IMR-90 (cell line): ENCODE results near the gene PLCXD1. TPM values are rescaled to one million over a fixed set of nuclear protein-coding genes. Genes with fewer than 3 reads are reported as not detected.

ENCODE experiments used
- ATAC-seq: fragments of 200-7000 bp; cut with Tn5 transposase; 2 replicates; pipeline ENCODE4 v1.9.1; 2020; ENCODE audit warnings: low read depth, mild to moderate bottlenecking, moderate library complexity
- BruUV-seq: library from RNA; stranded (reverse); fragments of 400-500 nt; replicated peaks from 2 replicates; lab custom pipeline; 2021; lab: Mats Ljungman, UMichigan
- CTCF ChIA-PET: fragments of 300-600 bp; formaldehyde crosslinking; extraction: SDS; loops from one replicate; lab custom pipeline; 2021; ENCODE audit warnings: antibody characterized with exemption; lab: Yijun Ruan, JAX
- POLR2A ChIA-PET: fragments of 300-600 bp; sonication (Branson Sonifier 250); formaldehyde crosslinking; loops from one replicate; lab custom pipeline; 2022; ENCODE audit warnings: antibody characterized with exemption; ENCODE audit not compliant: unreplicated experiment; lab: Charles Lee
- DNase-seq: peaks from one replicate; pipeline ENCODE4 v3.0.0; 2013
- H2AFZ ChIP-seq: replicated peaks from 2 replicates; pipeline ENCODE3; 2013; ENCODE audit warnings: low read length, mild to moderate bottlenecking; ENCODE audit not compliant: poor library complexity
- H2AK5ac ChIP-seq: 2 replicates; pipeline ENCODE4 v1.6.1; 2013; ENCODE audit warnings: low read depth, low read length, inconsistent platforms
- H2AK9ac ChIP-seq: replicated peaks from 2 replicates; pipeline ENCODE3; 2013; ENCODE audit warnings: mild to moderate bottlenecking, low read depth, low read length, moderate library complexity; ENCODE audit not compliant: poor library complexity
- H2BK120ac ChIP-seq: 2 replicates; pipeline ENCODE4 v1.6.1; 2013; ENCODE audit warnings: low read depth, low read length, inconsistent platforms
- H2BK15ac ChIP-seq: 3 replicates; pipeline ENCODE4 v1.6.1; 2013; ENCODE audit warnings: low read depth, low read length, inconsistent platforms
- H2BK20ac ChIP-seq: 2 replicates; pipeline ENCODE4 v1.6.1; 2013; ENCODE audit warnings: low read depth, mild to moderate bottlenecking, inconsistent platforms, low read length, moderate library complexity
- H2BK5ac ChIP-seq: 2 replicates; pipeline ENCODE4 v1.6.1; 2013; ENCODE audit warnings: mild to moderate bottlenecking, low read depth, low read length, inconsistent platforms; ENCODE audit not compliant: poor library complexity, severe bottlenecking
- H3K14ac ChIP-seq: replicated peaks from 2 replicates; pipeline ENCODE4 v1.6.1; 2013; ENCODE audit warnings: low read depth, low read length, inconsistent platforms
- H3K18ac ChIP-seq: 2 replicates; pipeline ENCODE4 v1.6.1; 2013; ENCODE audit warnings: low read depth, low read length, control low read depth
- H3K23ac ChIP-seq: 2 replicates; pipeline ENCODE4 v1.6.1; 2013; ENCODE audit warnings: low read depth, low read length, inconsistent platforms
- H3K27ac ChIP-seq: 2 replicates; pipeline ENCODE4 v1.5.1; 2013; ENCODE audit warnings: mild to moderate bottlenecking, control low read depth, low read length; ENCODE audit not compliant: insufficient read depth
- H3K27me3 ChIP-seq: 2 replicates; pipeline ENCODE4 v1.6.1; 2013; ENCODE audit warnings: low read length; ENCODE audit not compliant: control insufficient read depth, insufficient read depth
- H3K36me3 ChIP-seq: 2 replicates; pipeline ENCODE4 v1.6.1; 2013; ENCODE audit warnings: low read length, mixed read lengths; ENCODE audit not compliant: control insufficient read depth, insufficient read depth
- H3K4ac ChIP-seq: 2 replicates; pipeline ENCODE4 v1.6.1; 2013; ENCODE audit warnings: low read depth, low read length, inconsistent platforms
- H3K4me1 ChIP-seq: 2 replicates; pipeline ENCODE4 v1.6.1; 2013; ENCODE audit warnings: low read length, mixed read lengths; ENCODE audit not compliant: control insufficient read depth, insufficient read depth
- H3K4me2 ChIP-seq: 2 replicates; pipeline ENCODE4 v1.6.1; 2013; ENCODE audit warnings: low read depth, mild to moderate bottlenecking, control low read depth, low read length, moderate library complexity
- H3K4me3 ChIP-seq: 2 replicates; pipeline ENCODE4 v1.5.1; 2013; ENCODE audit warnings: low read depth, mild to moderate bottlenecking, control low read depth, low read length, moderate library complexity; ENCODE audit not compliant: insufficient read depth
- H3K56ac ChIP-seq: 2 replicates; pipeline ENCODE4 v1.6.1; 2013; ENCODE audit warnings: low read length, inconsistent platforms; ENCODE audit not compliant: insufficient read depth; ENCODE audit errors: extremely low read depth
- H3K79me1 ChIP-seq, 2 experiments: 2 replicates each; pipeline ENCODE4 v1.6.1; 2013; ENCODE audit warnings: low read length in 2 of 2, inconsistent platforms in 1 of 2, low read depth in 1 of 2
- H3K9ac ChIP-seq: 2 replicates; pipeline ENCODE4 v1.6.1; 2013; ENCODE audit warnings: low read depth, low read length, control low read depth
- H3K9me1 ChIP-seq: 2 replicates; pipeline ENCODE4 v1.6.1; 2013; ENCODE audit warnings: low read length, inconsistent platforms; ENCODE audit not compliant: insufficient read depth
- H3K9me3 ChIP-seq: 2 replicates; pipeline ENCODE4 v1.6.1; 2013; ENCODE audit warnings: low read length; ENCODE audit not compliant: control insufficient read depth, insufficient read depth
- H4K20me1 ChIP-seq: 2 replicates; pipeline ENCODE4 v1.6.1; 2013; ENCODE audit warnings: low read length, inconsistent platforms; ENCODE audit not compliant: insufficient read depth
- H4K5ac ChIP-seq: 2 replicates; pipeline ENCODE4 v1.6.1; 2013; ENCODE audit warnings: mild to moderate bottlenecking, low read depth, low read length, control low read depth
- H4K8ac ChIP-seq, 2 experiments: 2 replicates each; pipeline ENCODE4 v1.6.1; 2013; ENCODE audit warnings: low read depth in 2 of 2, low read length in 2 of 2, control low read depth in 1 of 2, inconsistent platforms in 1 of 2
- H4K91ac ChIP-seq: 2 replicates; pipeline ENCODE4 v1.6.1; 2013; ENCODE audit warnings: low read depth, low read length, inconsistent platforms; ENCODE audit not compliant: insufficient read depth
- BHLHE40 ChIP-seq: fragments of 150-350 bp; IDR thresholded peaks from 2 replicates; pipeline ENCODE4 v1.6.1; 2016; ENCODE audit warnings: mild to moderate bottlenecking, low read depth, low read length
- CEBPB ChIP-seq: IDR thresholded peaks from 2 replicates; pipeline ENCODE4 v1.6.1; 2012; ENCODE audit warnings: low read depth, low read length, improper control_type of control experiment
- FOS ChIP-seq: fragments of 150-350 bp; IDR thresholded peaks from 2 replicates; pipeline ENCODE4 v1.6.1; 2016; ENCODE audit warnings: low read depth, low read length
- MAZ ChIP-seq: IDR thresholded peaks from 2 replicates; pipeline ENCODE4 v1.6.1; 2012; ENCODE audit warnings: low read depth, mild to moderate bottlenecking, low read length, improper control_type of control experiment, moderate library complexity, borderline replicate concordance
- MXI1 ChIP-seq: IDR thresholded peaks from 2 replicates; pipeline ENCODE4 v1.6.1; 2012; ENCODE audit warnings: low read depth, mild to moderate bottlenecking, low read length, moderate library complexity, borderline replicate concordance
- NFE2L2 ChIP-seq: fragments of 150-350 bp; IDR thresholded peaks from 2 replicates; pipeline ENCODE4 v1.6.1; 2016; ENCODE audit warnings: low read depth, mild to moderate bottlenecking, low read length
- RAD21 ChIP-seq: IDR thresholded peaks from 2 replicates; pipeline ENCODE4 v1.6.1; 2012; ENCODE audit warnings: low read length, improper control_type of control experiment
- RCOR1 ChIP-seq: IDR thresholded peaks from 2 replicates; pipeline ENCODE4 v1.6.1; 2012; ENCODE audit warnings: mild to moderate bottlenecking, low read length, improper control_type of control experiment; ENCODE audit not compliant: insufficient replicate concordance
- SMC3 ChIP-seq: fragments of 150-350 bp; IDR thresholded peaks from 2 replicates; pipeline ENCODE4 v1.6.1; 2016; ENCODE audit warnings: low read depth, mild to moderate bottlenecking, antibody characterized with exemption, low read length, moderate library complexity
- WGBS, 2 experiments: methylation state at CpG; one replicate each; pipeline versions ENCODE4 v1.1.5 to v1.1.7; 2013; ENCODE audit warnings: missing lambda C conversion rate in 2 of 2; ENCODE audit not compliant: insufficient read length in 1 of 2; ENCODE audit errors: extremely low coverage in 2 of 2; 5-methylcytosine and 5-hydroxymethylcytosine counted together
- dilution Hi-C: fragments of 300-500 bp; cut with HindIII; formaldehyde crosslinking; loops from one replicate; pipeline ENCODE4 v1.14.3; 2018; ENCODE audit warnings: low sequenced_read_pairs; ENCODE audit not compliant: unreplicated experiment
- in situ Hi-C: fragments of 300-500 bp; cut with MboI; formaldehyde crosslinking; loops from 3 replicates; pipeline ENCODE4 v1.14.3; 2019; ENCODE audit warnings: low sequenced_read_pairs, inconsistent platforms, mixed read lengths
- intact Hi-C: fragments of 100-400 bp; cut with micrococcal nuclease; formaldehyde crosslinking; loops from 2 replicates; pipeline ENCODE4 v1.10.0; 2022
- polyA plus RNA-seq, 3 experiments: library from polyadenylated mRNA; depleted of rRNA; stranded (reverse); fragments of >200 nt; gene quantifications; 2 replicates each; pipeline ENCODE4 v1.2.3, GENCODE V29; 2012; ENCODE audit warnings: low replicate concordance in 1 of 3
- total RNA-seq: library from RNA; depleted of rRNA; stranded (reverse); fragments of >200 nt; gene quantifications from 2 replicates; pipeline ENCODE4 v1.2.3, GENCODE V29; 2012
- TF ChIP-seq, protein P1 (sequence below): fragments of 150-350 bp; IDR thresholded peaks from 2 replicates; pipeline ENCODE4 v1.6.1; 2016; ENCODE audit warnings: low read depth, mild to moderate bottlenecking, low read length, moderate library complexity, borderline replicate concordance
- TF ChIP-seq, protein P2 (sequence below): conservative IDR thresholded peaks from 2 replicates; pipeline ENCODE4 v1.5.1; 2012; ENCODE audit warnings: mild to moderate bottlenecking, low read depth, low read length, improper control_type of control experiment

The PLCXD1 gene
- total and polyA plus RNA-seq, 2 of the 4 experiments (the other 2 are of a cell fraction): 16.7 to 17.7 TPM

DNA sequence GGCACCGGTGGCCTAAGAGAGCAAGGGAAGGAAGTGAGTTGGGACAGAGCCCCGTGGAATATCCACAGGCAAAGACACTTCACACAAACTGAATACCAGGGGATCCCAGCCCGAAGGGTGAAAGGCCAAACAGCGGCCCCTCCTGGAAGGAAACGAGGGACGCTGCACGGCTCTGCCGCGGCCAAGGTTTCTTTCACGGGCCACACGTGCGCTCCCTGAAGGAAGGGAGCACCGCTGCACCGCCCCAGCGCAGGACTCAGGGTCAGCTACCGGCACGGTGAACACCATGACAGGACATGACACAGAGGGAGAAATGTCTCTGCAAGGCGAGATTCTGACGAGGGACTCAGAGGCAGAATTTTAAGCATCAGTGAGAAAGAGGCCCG, 69.0 kb downstream of the PLCXD1 start:
- no peak overlapping the region for H4K91ac ChIP-seq
- H3K4me1 ChIP-seq: no peaks in the 10 kb centered on the region; the same call in 1 of the 2 replicates
- H2AFZ ChIP-seq: no peak overlapping the region
- no peaks in the 10 kb centered on the region for H3K27me3 ChIP-seq
- H3K4me2 ChIP-seq: no peak overlapping the region
- H3K23ac ChIP-seq: no peak overlapping the region
- WGBS, 2 experiments: 83% methylated on average over 13 of the region's 20 CpGs; no CpG with 5 or more reads in 1 of the 2 experiments
- H3K9ac ChIP-seq: no peak overlapping the region
- H3K36me3 ChIP-seq: peaks cover 9% of the 10 kb centered on the region
- H4K20me1 ChIP-seq: no peaks in the 10 kb centered on the region
- no peak overlapping the region for H3K56ac ChIP-seq
- H3K9me3 ChIP-seq: no peaks in the 10 kb centered on the region; the same call in 1 of the 2 replicates
- no peak overlapping the region for H2BK15ac ChIP-seq
- no peak for TF ChIP-seq SMC3
- no peak for TF ChIP-seq NFE2L2
- TF ChIP-seq FOS: no peak
- TF ChIP-seq, protein P1, sequence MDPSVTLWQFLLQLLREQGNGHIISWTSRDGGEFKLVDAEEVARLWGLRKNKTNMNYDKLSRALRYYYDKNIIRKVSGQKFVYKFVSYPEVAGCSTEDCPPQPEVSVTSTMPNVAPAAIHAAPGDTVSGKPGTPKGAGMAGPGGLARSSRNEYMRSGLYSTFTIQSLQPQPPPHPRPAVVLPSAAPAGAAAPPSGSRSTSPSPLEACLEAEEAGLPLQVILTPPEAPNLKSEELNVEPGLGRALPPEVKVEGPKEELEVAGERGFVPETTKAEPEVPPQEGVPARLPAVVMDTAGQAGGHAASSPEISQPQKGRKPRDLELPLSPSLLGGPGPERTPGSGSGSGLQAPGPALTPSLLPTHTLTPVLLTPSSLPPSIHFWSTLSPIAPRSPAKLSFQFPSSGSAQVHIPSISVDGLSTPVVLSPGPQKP: no peak
- no peak for TF ChIP-seq MAZ
- TF ChIP-seq RCOR1: no peak
- no peak for TF ChIP-seq CEBPB
- no peak for TF ChIP-seq BHLHE40
- TF ChIP-seq, protein P2, sequence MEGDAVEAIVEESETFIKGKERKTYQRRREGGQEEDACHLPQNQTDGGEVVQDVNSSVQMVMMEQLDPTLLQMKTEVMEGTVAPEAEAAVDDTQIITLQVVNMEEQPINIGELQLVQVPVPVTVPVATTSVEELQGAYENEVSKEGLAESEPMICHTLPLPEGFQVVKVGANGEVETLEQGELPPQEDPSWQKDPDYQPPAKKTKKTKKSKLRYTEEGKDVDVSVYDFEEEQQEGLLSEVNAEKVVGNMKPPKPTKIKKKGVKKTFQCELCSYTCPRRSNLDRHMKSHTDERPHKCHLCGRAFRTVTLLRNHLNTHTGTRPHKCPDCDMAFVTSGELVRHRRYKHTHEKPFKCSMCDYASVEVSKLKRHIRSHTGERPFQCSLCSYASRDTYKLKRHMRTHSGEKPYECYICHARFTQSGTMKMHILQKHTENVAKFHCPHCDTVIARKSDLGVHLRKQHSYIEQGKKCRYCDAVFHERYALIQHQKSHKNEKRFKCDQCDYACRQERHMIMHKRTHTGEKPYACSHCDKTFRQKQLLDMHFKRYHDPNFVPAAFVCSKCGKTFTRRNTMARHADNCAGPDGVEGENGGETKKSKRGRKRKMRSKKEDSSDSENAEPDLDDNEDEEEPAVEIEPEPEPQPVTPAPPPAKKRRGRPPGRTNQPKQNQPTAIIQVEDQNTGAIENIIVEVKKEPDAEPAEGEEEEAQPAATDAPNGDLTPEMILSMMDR: no peak
- no peak for TF ChIP-seq MXI1
- no peak for TF ChIP-seq RAD21
- H2AK9ac ChIP-seq: no peak overlapping the region
- ChIA-PET POLR2A (no interaction called here), CTCF (no interaction called here)
- no TSS peak for BruUV-seq
- H2AK5ac ChIP-seq: no peak overlapping the region
- H3K9me1 ChIP-seq: no peaks in the 10 kb centered on the region
- ATAC-seq: no peak
- dilution Hi-C loops (no loop called here), in situ Hi-C loops (no loop called here), intact Hi-C loops (no loop called here)
- H3K4ac ChIP-seq: no peak overlapping the region
- no peak overlapping the region for H3K14ac ChIP-seq
- no peak overlapping the region for H3K4me3 ChIP-seq
- H2BK20ac ChIP-seq: no peak overlapping the region
- H4K8ac ChIP-seq: no peak overlapping the region
- no peak overlapping the region for H3K27ac ChIP-seq
- no peak overlapping the region for H4K5ac ChIP-seq
- no peaks in the 10 kb centered on the region; a peak in 2 of 4 replicates for H3K79me1 ChIP-seq
- H3K18ac ChIP-seq: no peak overlapping the region
- H2BK120ac ChIP-seq: no peak overlapping the region
- no peak overlapping the region for H2BK5ac ChIP-seq
- no peak for DNase-seq
